Measurements from ENCODE around the gene LASP1. TPM values are rescaled to one million over a fixed set of nuclear protein-coding genes. Genes with fewer than 3 reads are reported as not detected.

The LASP1 gene
- total and polyA plus RNA-seq, 2 of the 8 experiments (the other 6 are each of a cell fraction or from before 2014, with no cell fraction given), result 114 to 180 TPM

DNA sequence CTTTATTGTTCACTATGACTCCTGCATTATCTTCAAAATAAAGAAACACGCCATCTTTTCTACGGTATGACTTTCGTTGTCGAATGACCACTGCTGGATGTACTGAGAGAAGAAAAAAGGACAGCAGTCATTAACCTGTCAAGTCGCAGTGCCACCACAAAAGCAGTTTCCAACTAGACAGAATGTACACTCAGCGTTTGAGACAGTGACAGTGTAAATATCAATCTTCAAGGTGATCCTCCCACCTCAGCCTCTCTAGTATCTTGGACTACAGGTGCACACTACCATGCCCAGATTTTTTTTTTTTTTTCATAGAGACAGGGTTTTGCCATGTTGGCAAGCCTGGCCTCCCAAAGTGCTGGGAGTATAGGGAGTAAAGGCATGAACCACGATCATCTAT is 19.5 kb upstream of the LASP1 start:
- Histone ChIP-seq H2BK5ac (ENCODE audit: low read depth, low read length) (no peak overlapping the region), H3K4me1 (replicated peaks in 1 of 4; ENCODE audit: control insufficient read depth in 3 of 4, insufficient read depth in 4 of 4, low read length in 3 of 4) (peaks cover 3 to 10% (median 5%) of the 10 kb centered on the region in 4 experiments; a peak in 5 of 7 replicates), H2AFZ (ENCODE audit: low read length) (no peak overlapping the region), H3K9ac (replicated peaks in 1 of 4; ENCODE audit: extremely low read depth in 1 of 4, low read depth in 3 of 4, low read length in 3 of 4) (0 out of 7 replicates have a peak overlapping the region, but pooled peaks of 1 of the 4 experiments have one; percentile 24), H2BK15ac (ENCODE audit: low read length) (no peak overlapping the region), H3K79me2 (ENCODE audit: control insufficient read depth in 1 of 2, insufficient read depth in 2 of 2, low read length in 2 of 2) (peaks cover 22 to 35% of the 10 kb centered on the region in 2 experiments), H3K9me3 (ENCODE audit: insufficient read depth in 2 of 2, low read depth in 1 of 2, low read length in 1 of 2) (no peaks in the 10 kb centered on the region), H3K23me2 (ENCODE audit: low read depth, low read length) (peaks cover 10% of the 10 kb centered on the region), H3K27ac (ENCODE audit: low read depth, low read length) (no peak overlapping the region), H3K36me3 (ENCODE audit: control insufficient read depth in 2 of 4, insufficient read depth in 4 of 4, low read length in 3 of 4) (peaks cover 42 to 65% (median 53%) of the 10 kb centered on the region in 4 experiments), H2BK20ac (ENCODE audit: low read length) (no peak overlapping the region), H3K27me3 (replicated peaks in 1 of 4; ENCODE audit: control insufficient read depth in 3 of 4, extremely low read depth in 1 of 4, insufficient read depth in 3 of 4, low read length in 3 of 4) (no peaks in the 10 kb centered on the region), H3K79me1 (ENCODE audit: low read depth, low read length) (no peaks in the 10 kb centered on the region; the same call in none of the 2 replicates), H4K91ac (replicated peaks; ENCODE audit: insufficient read length, low read length) (no peak overlapping the region), H4K20me1 (replicated peaks in 1 of 2; ENCODE audit: control insufficient read depth in 1 of 2, insufficient read depth in 2 of 2, low read length in 2 of 2) (peaks cover 6 to 22% of the 10 kb centered on the region in 2 experiments), H4K8ac (ENCODE audit: extremely low read depth, insufficient read depth, low read length) (no peak overlapping the region), H4K5ac (ENCODE audit: insufficient read length, low read depth, low read length) (no peak overlapping the region), H3K4me2 (ENCODE audit: insufficient read depth in 1 of 2, low read depth in 2 of 2, low read length in 2 of 2) (peak overlapping the region in 1 of 2 experiments; percentile 95; a peak in 1 of 4 replicates), H3K23ac (ENCODE audit: insufficient read length) (no peak overlapping the region), H2BK12ac (ENCODE audit: low read depth, low read length) (no peak overlapping the region), H2AK5ac (ENCODE audit: low read depth, low read length) (no peak overlapping the region), H3K14ac (ENCODE audit: insufficient read length) (no peak overlapping the region), H3K56ac (replicated peaks; ENCODE audit: insufficient read length, low read depth, low read length) (no peak overlapping the region), H3K18ac (ENCODE audit: extremely low read depth, low read length) (no peak overlapping the region), H3K4ac (replicated peaks; ENCODE audit: insufficient read length, low read depth, low read length) (no peak overlapping the region), H2BK120ac (replicated peaks; ENCODE audit: low read depth, low read length) (no peak overlapping the region), H3K4me3 (ENCODE audit: extremely low read depth in 1 of 4, insufficient read depth in 2 of 4, low read depth in 3 of 4, low read length in 4 of 4) (no peak overlapping the region)
- DNase-seq (ENCODE audit: low read depth in 1 of 2, low spot score in 2 of 2) (no peak), FAIRE-seq (no peak)
- CTCF ChIA-PET (ENCODE audit: partially characterized antibody), result no interaction called here
- WGBS, 2 experiments (ENCODE audit: extremely low coverage in 1 of 2, insufficient coverage in 1 of 2, insufficient read length in 1 of 2, insufficient replicate concordance in 2 of 2, low coverage in 1 of 2, low lambda C conversion rate in 2 of 2, missing lambda C conversion rate in 1 of 2), result 93% methylated on average over 7 of the region's 7 CpGs; no CpG with 5 or more reads in 1 of the 2 experiments
- POLR2A ChIA-PET (ENCODE audit: partially characterized antibody), result interaction anchor here (0.7 to 15.5 kb wide), 9 partner anchors 8 to 208 kb away, joined by 3 to 468 read pairs (median 16); partner anchors contain the start of genes CWC25 and LASP1
- no peak for TF ChIP-seq SRF (IDR thresholded peaks at IDR 0.05; ENCODE audit: low read depth, low read length)
- no peak for TF ChIP-seq JUN (IDR thresholded peaks at IDR 0.05; ENCODE audit: low read depth, low read length)
- no peak for TF ChIP-seq CBX8 (IDR thresholded peaks at IDR 0.05; ENCODE audit: borderline replicate concordance, low read depth, low read length)
- peak; percentile 58; the same call in 1 of the 2 replicates for TF ChIP-seq POLR2AphosphoS5 (IDR thresholded peaks at IDR 0.05; ENCODE audit: low read depth, low read length)

Data from H1 (cell line).